ENCODE measurements around the gene MYH14. TPM values are rescaled to one million over a fixed set of nuclear protein-coding genes. Genes with fewer than 3 reads are reported as not detected.

Gene MYH14
- total and polyA plus RNA-seq, 2 of the 13 experiments (the other 11 are each of a cell fraction or from before 2014, with no cell fraction given), result 5.5 to 5.8 TPM

DNA sequence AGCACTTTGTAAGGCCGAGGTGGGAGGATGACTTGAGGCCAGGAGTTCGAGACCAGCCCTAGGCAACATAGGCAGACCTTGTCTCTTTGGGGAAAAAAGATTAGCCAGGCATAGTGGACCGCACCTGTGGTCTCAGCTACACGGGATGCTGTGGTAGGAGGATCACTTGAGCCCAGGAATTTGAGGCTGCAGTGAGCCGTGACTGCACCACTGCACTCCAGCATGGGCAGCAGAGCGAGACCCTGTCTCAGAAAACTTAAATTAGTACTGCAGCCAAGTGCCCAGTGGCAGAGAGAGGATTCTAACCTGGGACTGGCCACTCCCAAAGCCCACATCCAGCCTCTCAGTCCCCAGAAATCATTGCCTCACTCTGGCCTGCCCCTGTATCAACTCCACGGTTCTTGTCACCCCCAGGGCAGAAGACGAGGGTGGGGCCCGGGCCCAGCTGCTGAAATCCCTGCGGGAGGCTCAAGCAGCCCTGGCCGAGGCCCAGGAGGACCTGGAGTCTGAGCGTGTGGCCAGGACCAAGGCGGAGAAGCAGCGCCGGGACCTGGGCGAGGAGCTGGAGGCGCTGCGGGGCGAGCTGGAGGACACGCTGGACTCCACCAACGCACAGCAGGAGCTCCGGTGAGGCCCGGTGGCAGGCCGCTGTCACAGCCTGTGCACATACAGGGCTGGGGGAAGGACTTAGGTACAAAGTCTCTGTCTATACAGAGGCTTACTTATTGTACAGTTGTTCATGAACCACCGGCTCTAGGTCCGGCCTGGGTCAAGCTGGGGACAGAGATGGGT lies 72.4 kb downstream of the MYH14 start (continued):
- TF ChIP-seq, protein P1, sequence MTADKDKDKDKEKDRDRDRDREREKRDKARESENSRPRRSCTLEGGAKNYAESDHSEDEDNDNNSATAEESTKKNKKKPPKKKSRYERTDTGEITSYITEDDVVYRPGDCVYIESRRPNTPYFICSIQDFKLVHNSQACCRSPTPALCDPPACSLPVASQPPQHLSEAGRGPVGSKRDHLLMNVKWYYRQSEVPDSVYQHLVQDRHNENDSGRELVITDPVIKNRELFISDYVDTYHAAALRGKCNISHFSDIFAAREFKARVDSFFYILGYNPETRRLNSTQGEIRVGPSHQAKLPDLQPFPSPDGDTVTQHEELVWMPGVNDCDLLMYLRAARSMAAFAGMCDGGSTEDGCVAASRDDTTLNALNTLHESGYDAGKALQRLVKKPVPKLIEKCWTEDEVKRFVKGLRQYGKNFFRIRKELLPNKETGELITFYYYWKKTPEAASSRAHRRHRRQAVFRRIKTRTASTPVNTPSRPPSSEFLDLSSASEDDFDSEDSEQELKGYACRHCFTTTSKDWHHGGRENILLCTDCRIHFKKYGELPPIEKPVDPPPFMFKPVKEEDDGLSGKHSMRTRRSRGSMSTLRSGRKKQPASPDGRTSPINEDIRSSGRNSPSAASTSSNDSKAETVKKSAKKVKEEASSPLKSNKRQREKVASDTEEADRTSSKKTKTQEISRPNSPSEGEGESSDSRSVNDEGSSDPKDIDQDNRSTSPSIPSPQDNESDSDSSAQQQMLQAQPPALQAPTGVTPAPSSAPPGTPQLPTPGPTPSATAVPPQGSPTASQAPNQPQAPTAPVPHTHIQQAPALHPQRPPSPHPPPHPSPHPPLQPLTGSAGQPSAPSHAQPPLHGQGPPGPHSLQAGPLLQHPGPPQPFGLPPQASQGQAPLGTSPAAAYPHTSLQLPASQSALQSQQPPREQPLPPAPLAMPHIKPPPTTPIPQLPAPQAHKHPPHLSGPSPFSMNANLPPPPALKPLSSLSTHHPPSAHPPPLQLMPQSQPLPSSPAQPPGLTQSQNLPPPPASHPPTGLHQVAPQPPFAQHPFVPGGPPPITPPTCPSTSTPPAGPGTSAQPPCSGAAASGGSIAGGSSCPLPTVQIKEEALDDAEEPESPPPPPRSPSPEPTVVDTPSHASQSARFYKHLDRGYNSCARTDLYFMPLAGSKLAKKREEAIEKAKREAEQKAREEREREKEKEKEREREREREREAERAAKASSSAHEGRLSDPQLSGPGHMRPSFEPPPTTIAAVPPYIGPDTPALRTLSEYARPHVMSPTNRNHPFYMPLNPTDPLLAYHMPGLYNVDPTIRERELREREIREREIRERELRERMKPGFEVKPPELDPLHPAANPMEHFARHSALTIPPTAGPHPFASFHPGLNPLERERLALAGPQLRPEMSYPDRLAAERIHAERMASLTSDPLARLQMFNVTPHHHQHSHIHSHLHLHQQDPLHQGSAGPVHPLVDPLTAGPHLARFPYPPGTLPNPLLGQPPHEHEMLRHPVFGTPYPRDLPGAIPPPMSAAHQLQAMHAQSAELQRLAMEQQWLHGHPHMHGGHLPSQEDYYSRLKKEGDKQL (CRISPR knock-in tag; IDR thresholded peaks at IDR 0.05; ENCODE audit: low read depth), result no peak
- TF ChIP-seq HNF4G (IDR thresholded peaks at IDR 0.05; ENCODE audit: borderline replicate concordance, low read depth, low read length) (peak; percentile 80), HNF4G (CRISPR knock-in tag; IDR thresholded peaks at IDR 0.05; ENCODE audit: borderline replicate concordance, low read depth) (peak; percentile 57; the same call in 1 of the 2 replicates), ZBTB7A (CRISPR knock-in tag; IDR thresholded peaks at IDR 0.05) (no peak), ZNF589 (CRISPR knock-in tag; conservative IDR thresholded peaks at IDR 0.05) (no peak), GATAD1 (CRISPR knock-in tag; IDR thresholded peaks at IDR 0.05) (no peak), PHF21A (CRISPR knock-in tag; IDR thresholded peaks at IDR 0.05) (peak; percentile 72), MTA3 (CRISPR knock-in tag; IDR thresholded peaks at IDR 0.05) (no peak), MXD4 (CRISPR knock-in tag; IDR thresholded peaks at IDR 0.05) (no peak), JUN (CRISPR knock-in tag; IDR thresholded peaks at IDR 0.05) (no peak), HNRNPL (IDR thresholded peaks at IDR 0.05; ENCODE audit: low read depth, low read length) (no peak), FOSL1 (CRISPR knock-in tag; IDR thresholded peaks at IDR 0.05; ENCODE audit: borderline replicate concordance) (no peak), SMAD1 (CRISPR knock-in tag; IDR thresholded peaks at IDR 0.05; ENCODE audit: borderline replicate concordance, low read depth) (no peak), ZBTB21 (CRISPR knock-in tag; IDR thresholded peaks at IDR 0.05) (no peak), ZNF619 (CRISPR knock-in tag; IDR thresholded peaks at IDR 0.05) (no peak), ZC3H13 (CRISPR knock-in tag; IDR thresholded peaks at IDR 0.05) (no peak; the same call in 1 of the 2 replicates), ZNF569 (CRISPR knock-in tag; IDR thresholded peaks at IDR 0.05; ENCODE audit: borderline replicate concordance) (no peak), NFATC3 (CRISPR knock-in tag; IDR thresholded peaks at IDR 0.05) (no peak)
- TF ChIP-seq, protein P2, sequence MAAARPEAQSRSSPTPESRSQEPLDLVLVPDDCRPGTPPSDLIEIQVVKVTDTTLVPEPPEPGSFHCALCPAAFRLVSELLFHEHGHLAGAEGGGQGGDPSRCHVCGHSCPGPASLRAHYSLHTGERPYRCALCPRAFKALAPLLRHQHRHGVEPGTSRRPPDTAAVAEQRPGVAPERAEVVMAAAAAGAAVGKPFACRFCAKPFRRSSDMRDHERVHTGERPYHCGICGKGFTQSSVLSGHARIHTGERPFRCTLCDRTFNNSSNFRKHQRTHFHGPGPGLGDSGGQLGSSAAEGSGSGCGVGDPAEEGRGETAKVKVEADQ (CRISPR knock-in tag; IDR thresholded peaks at IDR 0.05; ENCODE audit: borderline replicate concordance), result no peak
- TF ChIP-seq, protein P3, sequence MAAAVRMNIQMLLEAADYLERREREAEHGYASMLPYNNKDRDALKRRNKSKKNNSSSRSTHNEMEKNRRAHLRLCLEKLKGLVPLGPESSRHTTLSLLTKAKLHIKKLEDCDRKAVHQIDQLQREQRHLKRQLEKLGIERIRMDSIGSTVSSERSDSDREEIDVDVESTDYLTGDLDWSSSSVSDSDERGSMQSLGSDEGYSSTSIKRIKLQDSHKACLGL (CRISPR knock-in tag; IDR thresholded peaks at IDR 0.05), result no peak
